Ecto neural progenitor cell (in vitro differentiated cells): ENCODE data around the gene SFI1.

ENCODE experiments used
- DNase-seq: peaks from one replicate; pipeline ENCODE4 v3.0.0-alpha.2; 2018; ENCODE audit warnings: low spot score

SFI1 gene

DNA sequence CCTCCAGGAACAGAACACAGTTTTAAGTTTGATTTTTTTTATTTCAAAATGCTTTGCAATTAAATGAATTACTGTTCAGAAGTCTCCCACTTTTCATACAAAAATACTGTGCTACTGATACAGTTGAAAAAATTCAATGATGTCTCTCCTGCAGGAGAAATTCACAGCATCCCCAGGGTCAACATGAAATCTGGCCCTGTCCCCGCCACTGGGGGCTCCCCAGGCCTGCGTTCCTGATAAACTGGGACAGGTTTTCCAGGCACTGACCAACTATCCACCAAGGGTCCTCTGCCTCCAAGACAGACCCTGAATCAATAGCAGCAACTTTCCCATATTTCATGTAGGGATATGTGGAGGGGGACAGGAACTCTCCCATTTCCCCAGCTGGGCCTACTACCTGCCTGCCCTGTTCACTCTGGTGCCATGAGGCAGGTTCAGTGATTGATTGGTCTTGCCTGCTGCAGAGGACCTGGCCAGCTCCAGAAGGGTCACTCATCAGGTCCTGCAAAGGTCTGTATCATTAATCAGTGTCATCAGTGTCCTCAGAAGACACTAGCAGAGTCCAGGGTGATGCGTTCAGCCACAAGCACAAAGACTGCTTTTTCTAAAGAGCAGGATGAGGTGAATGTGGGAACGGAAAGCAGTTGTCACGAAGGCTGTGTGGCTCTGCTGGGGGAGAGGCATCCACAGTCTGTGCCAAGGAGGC, 122.3 kb downstream of the SFI1 start:
- no peak for DNase-seq

DNA sequence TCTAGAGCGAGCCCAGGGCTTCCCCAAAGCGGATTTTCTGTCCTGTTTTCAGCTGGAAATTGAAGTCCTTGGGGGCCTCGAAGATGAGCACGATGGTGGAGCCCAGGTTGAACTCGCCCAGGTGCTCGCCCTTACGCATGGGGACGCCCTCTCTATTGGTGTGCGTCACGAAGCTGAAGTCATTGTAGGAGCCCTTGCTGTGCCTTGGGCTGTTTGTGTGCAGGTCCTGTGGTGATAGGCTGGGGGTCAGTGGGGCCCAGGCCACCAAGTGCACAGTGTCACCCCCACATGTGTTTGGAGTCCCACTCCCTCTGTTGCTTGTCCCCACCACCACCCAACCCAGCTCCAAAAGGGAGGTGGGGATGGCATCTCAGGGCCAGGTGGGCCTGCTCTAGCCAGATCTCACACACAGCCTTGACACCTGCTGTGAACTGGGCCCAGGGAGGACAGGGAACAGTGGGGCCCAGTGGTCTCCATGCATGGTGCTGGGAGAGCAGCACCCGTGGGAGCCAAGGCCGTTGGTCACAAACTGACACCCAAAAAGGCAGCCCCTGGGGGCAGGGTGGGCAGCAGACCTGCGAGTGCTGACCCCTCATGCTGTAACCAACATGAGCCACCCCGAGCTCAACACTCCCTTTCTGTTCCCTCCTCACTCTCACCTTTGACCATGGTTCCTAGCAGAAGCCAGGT, 123.4 kb downstream of the SFI1 start:
- DNase-seq = no peak

DNA sequence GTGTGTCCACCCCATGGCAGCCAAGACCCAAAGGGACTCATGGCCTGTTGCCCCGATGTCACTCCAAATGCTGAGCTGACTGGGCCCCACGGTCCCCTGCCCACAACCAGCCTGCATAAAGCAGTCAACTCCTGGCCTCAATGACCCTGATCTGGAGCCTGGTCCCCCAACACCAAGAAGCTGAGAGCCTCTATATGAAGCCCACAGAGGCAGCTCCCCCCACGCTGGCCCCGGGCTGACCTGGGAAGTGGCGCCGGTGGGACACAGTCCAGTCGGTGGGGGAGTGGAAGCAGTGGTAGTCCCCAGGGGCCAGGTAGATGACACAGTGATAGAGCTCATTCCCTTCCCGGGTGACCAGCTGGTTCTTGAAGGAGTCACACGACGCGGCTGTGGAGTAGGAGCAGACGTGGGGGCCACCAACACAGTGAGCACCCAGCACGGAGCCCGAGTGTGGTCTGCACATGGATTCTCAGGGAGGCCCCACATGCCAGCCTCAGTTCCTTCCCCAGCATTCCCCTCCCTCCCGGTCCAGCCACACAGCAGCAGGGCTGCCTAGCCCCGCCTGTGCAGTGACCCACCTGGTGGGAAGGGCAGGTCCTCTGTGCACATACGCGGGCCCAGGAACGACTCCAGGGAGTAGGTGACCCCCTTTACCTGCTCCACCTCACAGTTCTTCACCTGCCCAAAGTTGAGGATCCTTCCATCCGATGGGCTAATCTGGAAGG, 124.6 kb downstream of the SFI1 start:
- DNase-seq = no peak

DNA sequence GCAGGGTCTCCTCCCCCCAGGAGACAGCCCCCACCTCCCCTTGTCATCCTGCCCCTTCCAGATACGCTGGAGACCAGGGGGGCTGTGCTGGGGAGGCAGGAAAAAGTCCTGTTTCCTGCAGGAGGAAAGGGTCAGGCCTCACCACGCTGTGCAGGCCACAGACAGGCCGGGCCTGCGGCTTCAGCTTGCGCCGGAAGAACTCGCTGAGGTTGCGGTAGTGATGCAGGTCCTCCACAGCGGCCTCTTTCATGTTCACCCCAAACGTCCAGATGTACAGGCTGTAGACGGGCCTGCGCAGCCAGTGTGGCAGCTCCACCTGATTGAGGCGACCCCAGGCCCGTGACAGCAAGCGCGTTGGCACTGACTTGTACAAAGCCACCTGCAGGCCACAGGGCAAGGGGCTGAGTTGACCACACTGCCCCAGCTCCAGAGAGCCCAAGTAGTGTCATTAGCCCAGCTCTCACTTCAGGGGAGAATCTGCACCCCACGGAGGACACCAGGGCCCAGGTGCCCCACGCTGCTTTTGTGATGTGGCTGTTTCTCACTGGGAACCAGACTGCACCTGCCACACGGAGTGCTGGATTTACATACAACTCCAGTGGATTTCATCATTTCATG, 125.3 kb downstream of the SFI1 start:
- no peak for DNase-seq

DNA sequence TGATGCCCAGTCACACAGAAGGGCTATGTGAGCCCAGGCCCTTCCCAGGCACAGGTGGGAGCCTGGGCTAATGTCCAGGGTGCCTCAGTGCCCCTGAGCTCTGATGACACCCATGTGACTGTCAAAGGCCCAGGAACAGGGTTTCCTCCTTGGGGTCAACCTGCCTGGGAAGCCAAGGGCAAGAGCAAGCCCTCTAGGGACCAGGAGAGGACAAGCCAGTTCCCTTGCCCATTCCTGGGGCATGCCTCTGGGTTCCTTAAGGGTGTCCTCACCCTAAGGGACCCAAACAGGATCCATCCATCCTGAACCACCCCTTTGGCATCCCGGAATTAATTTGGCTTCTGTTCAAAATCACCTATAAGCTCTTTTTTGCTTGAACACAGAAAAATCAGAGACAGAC, 126.6 kb downstream of the SFI1 start:
- no peak for DNase-seq

DNA sequence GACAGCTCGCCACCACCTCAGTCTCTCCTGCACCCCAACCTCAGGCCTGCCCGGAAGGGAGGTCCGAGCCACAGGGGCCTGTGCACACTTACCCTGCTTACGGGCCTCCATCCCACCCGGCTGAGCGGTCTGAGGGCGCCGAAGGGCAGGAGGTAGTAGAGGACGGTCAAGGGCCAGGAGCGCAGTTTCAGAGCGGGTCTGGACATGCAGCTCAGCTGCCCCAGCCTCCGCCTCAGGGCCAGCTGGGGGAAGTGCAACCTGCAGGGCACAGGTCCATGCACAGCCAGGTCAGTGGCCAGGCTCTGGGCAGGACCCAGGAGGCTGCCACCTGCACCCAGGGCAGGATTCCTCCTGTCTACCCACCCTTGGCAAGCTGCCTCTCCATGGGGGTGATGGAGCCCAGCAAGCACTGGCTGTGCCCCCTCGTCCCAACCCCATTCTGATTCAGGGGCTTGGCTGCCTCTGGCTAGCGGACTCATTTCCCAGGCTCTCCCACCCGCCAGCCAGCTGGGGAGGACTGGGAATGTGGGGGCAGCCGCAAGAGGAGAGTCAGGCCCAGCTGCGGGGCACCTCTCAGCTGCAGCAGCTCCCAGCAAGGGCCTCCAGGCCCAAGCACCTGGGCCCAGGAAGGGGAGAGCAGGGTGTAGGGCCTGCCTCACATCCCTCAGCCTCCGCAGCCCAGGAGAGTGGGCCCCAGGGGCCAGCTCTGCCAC, 127.4 kb downstream of the SFI1 start:
- no peak for DNase-seq

DNA sequence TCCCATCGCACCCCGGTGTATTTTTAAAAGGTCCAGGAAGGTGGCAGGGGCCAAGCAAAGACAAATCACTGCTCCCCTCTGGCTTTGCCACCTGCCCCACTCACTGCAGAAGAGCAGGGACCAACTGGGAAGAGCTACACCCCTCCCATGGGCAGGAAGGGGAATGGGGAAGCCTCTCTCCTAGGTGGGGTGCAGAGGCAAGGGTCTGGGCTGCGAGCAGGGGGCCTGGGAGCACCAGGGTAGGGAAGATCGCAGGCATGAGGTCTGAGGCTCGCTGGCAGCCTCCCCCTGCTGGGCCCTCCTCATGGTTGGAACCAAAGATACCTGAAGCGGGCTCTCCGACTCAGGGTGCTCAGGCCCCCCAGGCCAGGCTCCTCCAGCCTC, 128.9 kb downstream of the SFI1 start:
- no peak for DNase-seq

DNA sequence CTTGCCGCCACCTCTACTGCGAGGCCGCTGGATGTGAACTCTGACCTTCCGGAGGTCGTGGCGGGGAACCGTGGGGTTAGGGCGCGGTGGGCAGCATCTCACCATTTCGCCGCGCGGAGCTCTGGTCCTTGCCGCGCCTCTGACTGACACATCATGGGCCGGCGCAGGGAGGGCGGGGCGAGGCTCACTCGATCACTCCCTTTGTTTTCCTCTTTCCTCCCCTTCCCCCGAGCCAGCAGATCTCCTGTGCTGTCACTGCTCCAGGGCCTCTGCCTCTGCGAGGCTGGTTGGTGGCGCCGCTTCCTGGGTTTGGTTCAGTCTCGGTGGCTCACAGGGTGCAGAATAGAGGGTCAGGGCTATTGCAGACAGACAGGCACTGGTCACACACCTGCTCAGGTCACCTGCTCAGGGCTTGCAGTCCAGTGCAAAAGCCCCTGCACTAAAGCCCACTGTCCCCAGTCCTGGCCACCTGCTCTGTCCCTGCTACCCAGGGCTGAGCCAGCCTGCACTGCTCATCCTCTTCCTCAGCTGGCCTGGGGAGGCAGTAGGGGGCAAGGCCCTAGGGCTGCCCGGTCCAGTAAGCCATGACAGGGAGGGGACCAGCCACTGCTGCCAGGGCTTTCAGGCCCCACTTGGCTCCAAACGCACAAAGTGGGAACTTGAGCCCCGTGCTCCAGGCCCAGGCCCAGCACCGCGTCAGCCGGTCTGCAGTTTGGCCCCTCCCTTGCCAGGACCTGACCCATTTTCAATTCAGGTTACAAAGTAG, 129.5 kb downstream of the SFI1 start:
- DNase-seq = peak; percentile 82

DNA sequence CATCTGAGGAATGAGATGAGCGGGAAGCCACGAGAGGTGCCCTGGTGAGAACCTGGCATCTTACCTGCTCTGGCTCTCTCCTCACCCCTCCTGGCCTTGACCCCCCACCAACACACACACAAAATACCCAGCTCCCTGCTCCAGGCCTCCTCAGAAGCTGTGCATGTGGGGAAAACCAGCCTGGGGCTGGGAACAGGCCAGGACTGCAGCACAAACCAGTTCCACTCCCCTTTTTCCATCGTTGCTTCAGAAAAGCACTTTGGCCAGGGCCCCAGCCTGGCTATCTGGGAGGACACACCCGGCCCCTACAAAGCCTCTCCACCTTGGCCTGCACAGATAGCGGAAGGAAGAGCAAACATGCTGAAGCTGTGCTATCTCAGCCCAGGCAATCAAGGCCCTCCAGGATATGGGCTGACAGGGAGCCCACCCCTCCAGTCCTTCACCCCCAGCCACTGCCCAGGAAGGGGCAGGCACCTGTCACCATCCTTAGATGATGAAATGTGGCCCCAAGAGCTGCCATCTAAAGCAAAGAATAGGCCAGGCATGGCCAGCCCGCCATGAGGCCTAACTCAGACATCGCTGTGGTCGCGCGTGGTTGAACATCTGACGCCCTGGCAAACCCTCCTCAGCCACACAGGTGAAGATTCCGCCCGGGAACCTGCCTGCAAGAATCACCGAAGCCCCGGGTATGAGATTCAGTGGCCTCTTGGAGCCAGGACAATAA, 130.3 kb downstream of the SFI1 start:
- DNase-seq = no peak

DNA sequence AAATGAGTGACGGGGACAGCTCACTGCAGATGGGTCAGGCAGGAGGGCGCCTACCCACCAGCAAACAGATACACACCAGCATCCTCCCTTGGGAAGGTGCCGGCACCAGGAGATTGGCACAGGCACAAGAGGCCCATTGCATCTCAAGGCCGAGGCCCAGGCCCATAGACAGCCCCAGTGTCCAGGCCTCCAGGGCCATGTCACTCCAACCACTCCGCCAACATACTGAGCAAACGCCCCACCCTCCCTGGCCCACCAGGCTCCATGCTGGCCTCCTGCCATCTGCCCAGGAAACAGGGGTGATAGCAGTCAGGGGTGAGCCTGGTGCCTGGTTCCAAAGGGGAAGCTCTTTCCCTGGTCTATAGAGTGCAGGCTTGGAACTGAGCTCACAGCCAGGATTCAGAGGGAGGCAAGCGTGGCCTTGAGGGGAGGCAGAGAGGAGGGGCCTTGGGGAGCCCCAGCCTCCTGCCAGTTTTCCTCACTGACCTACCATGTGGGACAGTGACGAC, 130.9 kb downstream of the SFI1 start:
- no peak for DNase-seq

DNA sequence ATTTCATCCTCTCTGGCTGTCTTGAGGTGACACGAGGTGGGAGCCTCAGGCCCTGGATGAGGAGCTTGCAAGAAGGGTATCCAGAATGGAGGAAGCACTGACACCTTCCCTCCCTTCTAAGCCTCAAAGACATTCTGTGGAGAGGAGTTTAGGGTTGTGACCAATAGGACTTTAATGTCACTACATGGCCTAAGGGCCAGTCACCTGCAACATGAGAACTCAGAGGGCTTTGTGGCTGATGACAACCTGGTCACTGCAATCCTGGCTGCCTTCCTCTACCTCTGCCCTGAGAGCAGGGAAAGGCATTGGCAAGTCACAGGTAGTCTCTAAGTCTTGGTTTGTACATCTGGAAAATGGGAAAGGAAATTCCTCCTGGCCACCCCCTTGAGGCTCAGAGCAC, 132.0 kb downstream of the SFI1 start:
- no peak for DNase-seq

DNA sequence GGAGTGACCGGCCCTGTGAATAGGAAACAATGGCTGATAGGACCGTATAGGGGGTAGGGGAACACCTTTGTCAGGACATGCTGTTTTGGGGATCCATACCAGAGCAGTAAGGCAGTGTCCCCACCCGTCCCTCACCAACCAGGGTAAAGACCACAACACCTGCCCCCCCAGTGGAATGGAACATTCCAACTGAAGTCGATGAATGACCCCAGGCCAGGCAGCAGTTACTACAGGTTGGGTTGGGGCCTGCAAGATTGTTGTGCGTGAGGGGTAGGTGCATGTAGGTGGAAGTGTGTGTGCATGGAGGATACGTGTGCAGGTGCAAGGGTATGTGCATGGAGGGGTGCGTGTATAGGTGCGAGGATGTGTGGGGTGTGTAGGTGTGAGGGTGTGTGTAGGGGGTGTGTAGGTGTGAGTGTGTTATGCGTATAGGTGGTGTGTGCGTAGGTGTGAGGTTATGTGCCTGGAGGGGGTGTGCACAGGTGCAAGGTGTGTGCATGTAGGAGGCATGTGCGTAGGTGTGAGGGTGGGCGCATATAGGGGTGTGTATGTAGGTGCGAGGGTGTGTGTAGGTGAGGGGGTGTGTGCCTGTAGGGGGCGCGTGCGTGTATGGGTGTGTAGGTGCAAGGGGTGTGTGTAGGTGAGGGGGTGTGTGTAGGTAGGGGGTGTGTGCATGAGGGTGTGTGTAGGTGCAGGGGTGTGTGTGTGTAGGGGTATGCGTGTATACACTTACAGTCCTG, 132.8 kb downstream of the SFI1 start:
- DNase-seq = peak; percentile 43

DNA sequence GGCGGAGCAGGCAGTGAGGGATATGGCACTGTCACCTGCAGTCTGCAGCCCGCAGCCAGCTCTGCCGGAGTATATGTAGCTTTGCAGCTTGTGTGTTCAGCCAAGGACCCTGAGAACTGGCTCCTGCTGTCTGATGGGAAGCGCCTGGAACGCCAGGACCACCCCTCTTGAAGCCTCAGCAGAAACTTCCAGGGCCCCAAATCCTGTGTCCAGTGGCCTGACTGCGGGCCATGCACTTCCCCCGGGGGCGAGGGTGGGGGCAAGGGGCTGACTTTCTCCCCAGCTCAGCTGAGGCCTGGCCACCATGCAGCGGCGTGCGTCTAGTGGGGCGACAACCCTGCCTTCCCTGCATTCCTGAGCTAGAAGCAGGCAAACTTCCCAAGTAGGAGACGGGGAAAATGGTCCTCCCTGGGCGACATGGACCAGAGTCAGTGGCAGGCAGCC, 133.4 kb downstream of the SFI1 start:
- DNase-seq = no peak

DNA sequence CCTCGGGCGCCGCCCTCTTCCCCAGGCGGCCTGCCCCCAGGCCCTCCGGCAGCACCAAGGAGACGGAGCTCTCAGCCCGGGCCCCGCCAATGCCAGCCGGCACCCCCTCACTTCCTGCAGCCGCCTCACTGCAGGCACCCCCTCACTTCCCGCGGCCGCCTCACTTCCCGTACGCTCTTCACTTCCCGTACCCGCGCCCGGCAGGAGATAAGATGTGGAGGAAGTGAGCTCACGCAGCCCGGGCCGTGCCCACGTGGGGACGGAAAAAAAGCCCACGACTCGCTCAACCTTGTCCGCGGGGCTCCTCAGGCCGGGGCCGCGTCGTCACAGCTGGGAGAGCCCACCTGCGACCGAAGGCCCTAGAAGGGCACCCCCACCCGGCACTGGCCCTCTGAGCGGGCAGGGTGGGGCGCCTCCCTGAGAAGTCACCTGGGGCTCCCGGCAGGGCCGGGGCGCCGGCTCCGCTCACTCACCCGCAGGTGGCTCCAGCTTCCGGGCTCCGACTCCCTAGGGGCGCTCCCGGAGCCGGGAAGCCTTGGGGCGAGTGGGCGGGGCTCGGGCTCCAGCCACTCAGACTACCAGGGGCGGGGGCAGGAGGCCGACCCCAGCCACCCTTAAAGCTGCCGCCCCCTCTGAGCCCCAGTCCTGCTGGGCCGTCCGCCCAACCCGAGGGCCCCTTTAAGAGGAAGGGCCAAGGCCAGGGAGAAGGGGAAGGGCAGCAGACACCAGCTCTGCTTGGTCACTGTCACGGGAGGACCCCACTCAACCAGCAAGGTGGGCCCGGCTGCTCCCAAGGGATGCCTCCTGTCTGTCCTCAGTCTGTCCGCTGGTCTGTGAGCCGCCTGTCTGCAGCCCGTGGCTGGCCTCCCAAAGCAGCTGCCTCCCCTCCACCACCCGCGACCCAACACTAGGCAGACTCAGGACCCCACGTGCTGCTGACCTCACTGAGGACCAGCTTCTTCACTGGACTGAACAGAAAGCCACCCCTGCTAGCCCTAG, 134.3 kb downstream of the SFI1 start:
- peak; percentile 81 for DNase-seq

DNA sequence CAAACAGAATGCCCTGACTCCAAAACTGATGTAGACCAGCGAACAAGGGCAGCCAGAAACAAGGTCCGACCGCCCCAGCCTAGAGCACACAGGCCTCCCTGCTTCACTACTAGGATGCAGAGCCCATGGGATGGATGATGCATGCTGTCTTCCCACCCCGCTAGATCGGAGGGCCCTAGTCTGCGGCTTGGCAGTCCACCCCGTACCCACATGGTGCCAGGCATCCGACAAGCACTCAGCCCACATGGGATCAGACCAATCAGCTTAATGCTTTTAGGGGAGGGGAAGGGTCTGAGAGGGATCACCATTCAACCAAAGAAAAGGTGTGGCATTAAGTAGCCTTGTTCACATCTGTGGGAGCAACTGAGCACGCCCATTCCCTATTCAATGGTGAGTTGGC, 135.1 kb downstream of the SFI1 start:
- DNase-seq = no peak

DNA sequence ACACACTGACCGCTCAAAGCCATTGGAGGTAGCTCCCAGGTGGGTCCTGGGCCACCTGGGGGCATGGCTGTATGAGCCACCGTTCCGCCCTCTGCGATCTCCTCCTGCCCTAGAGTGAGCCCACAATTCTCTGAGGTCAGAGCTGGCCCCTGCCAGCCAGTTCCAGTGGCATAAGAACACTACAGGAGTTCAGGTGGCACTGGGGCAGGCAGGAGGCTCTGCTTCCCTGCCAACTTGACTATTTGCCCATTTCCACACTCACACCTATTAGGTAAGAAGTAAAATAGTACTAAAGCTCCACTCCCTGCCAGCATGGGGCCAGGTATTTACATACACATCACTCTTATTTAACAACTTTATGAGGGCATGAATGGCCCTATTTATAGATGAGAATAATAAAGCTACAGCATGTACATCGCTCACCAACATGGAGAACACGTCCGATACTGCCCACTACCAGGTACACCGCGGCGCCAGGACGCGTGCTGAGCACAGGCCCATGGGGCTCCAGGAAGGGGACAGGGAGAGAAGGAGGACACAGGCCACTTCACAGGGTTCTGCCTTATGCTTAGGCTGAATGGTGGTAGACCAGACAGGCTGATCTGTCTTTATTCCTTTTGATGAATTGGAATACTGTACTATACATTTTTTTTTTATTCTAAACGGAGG, 139.4 kb downstream of the SFI1 start:
- DNase-seq = no peak

DNA sequence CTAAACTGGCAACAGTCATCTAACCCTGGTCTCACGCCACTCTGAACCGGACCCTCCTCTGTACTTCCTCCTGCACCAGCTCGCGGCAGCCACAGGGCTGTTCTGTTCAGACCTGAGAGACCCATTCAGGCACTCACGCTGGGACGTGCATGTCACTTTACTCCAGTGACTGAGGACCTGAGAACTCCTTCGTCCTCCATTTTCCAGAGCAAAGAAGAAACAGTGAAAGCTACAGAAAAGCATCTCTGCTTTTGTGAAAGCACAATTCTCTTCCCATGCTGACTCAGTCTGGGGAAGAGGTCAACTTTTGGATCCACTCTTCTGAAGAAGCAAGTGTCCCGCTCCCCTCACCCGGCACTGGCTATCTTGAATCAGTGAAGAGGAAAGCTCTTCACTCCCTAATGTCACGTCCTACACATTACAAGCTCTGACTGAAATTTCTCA, 141.1 kb downstream of the SFI1 start:
- no peak for DNase-seq
